HepG2 (cell line): ENCODE data around the gene RUNX3. TPM values are rescaled to one million over a fixed set of nuclear protein-coding genes. Genes with fewer than 3 reads are reported as not detected.

Experiments used
- ATAC-seq: fragments of 200-7000 bp; cut with Tn5 transposase; 3 replicates; pipeline ENCODE4 v1.9.1; 2020; ENCODE audit warnings: mild to moderate bottlenecking, moderate library complexity
- BruUV-seq: library from RNA; stranded (reverse); fragments of 400-500 nt; replicated peaks from 2 replicates; lab custom pipeline; 2021; lab: Mats Ljungman, UMichigan
- CTCF ChIA-PET: fragments of 300-600 bp; formaldehyde crosslinking; extraction: SDS; loops from one replicate; lab custom pipeline; 2021; ENCODE audit warnings: low total read pairs, inconsistent platforms, low intra/inter-chr PET ratio; lab: Yijun Ruan, JAX
- POLR2A ChIA-PET: fragments of 350-600 bp; sonication (Branson Sonifier 250); formaldehyde crosslinking; loops from one replicate; lab custom pipeline; 2020; ENCODE audit warnings: antibody characterized with exemption, inconsistent platforms; lab: Yijun Ruan, JAX
- DNase-seq: peaks from one replicate; pipeline ENCODE4 v3.0.0-alpha.2; 2015; ENCODE audit warnings: low spot score
- FAIRE-seq: peaks from 3 replicates; lab custom pipeline; 2011; peaks lifted over from hg19 to GRCh38; lab: Jason Lieb, UNC
- H2AFZ ChIP-seq: one replicate; pipeline ENCODE4 v1.6.1; 2011; ENCODE audit warnings: low read length, inconsistent platforms
- H3K27ac ChIP-seq: fragments of 300-600 bp; 3 replicates; pipeline ENCODE4 v1.8.0; 2011; ENCODE audit warnings: mixed run types, mild to moderate bottlenecking, mixed read lengths, low read length, inconsistent platforms; ENCODE audit not compliant: insufficient read depth; ENCODE audit errors: extremely low read length
- H3K27me3 ChIP-seq, 2 experiments: fragments of 200-600 bp in 1 of 2; 2 replicates in 1 of 2; 3 replicates in 1 of 2; pipeline versions ENCODE4 v1.6.0 to v1.8.0; 2011; ENCODE audit warnings: low read length in 2 of 2, mild to moderate bottlenecking in 2 of 2, moderate library complexity in 2 of 2, inconsistent platforms in 1 of 2; ENCODE audit not compliant: insufficient read depth in 2 of 2, control insufficient read depth in 1 of 2
- H3K36me3 ChIP-seq, 2 experiments: fragments of 200-600 bp in 1 of 2; replicated peaks in 1 of 2; 2 replicates in 1 of 2; 3 replicates in 1 of 2; pipeline versions ENCODE4 v1.5.1 to v1.8.0; 2011; ENCODE audit warnings: low read length in 2 of 2, inconsistent platforms in 1 of 2; ENCODE audit not compliant: insufficient read depth in 2 of 2, control insufficient read depth in 1 of 2
- H3K4me1 ChIP-seq: 2 replicates; pipeline ENCODE4 v1.5.1; 2012; ENCODE audit warnings: low read length, inconsistent platforms; ENCODE audit not compliant: insufficient read depth
- H3K4me2 ChIP-seq: 2 replicates; pipeline ENCODE4 v1.6.0; 2011; ENCODE audit warnings: low read depth, low read length, inconsistent platforms
- H3K4me3 ChIP-seq, 3 experiments: fragments of 200-600 bp in 1 of 3; sonication (generic), shearing (Covaris generic) in 1 of 3; replicated peaks in 1 of 3; 2 replicates each; pipeline ENCODE4 v1.5.1; 2011 to 2016; ENCODE audit warnings: low read length in 3 of 3, inconsistent platforms in 2 of 3, low read depth in 2 of 3, mild to moderate bottlenecking in 2 of 3, control low read depth in 1 of 3, mixed read lengths in 1 of 3; ENCODE audit not compliant: insufficient read depth in 1 of 3
- H3K79me2 ChIP-seq: one replicate; pipeline ENCODE4 v1.6.1; 2011; ENCODE audit warnings: low read length, inconsistent platforms; ENCODE audit not compliant: insufficient read depth
- H3K9ac ChIP-seq: 2 replicates; pipeline ENCODE4 v1.6.0; 2011; ENCODE audit warnings: mild to moderate bottlenecking, low read depth, low read length, inconsistent platforms; ENCODE audit not compliant: insufficient read depth
- H3K9me3 ChIP-seq: 2 replicates; pipeline ENCODE4 v1.5.1; 2012; ENCODE audit warnings: mild to moderate bottlenecking, low read length
- H4K20me1 ChIP-seq: 2 replicates; pipeline ENCODE4 v1.6.0; 2011; ENCODE audit warnings: inconsistent platforms, mild to moderate bottlenecking, low read length, moderate library complexity; ENCODE audit not compliant: insufficient read depth
- CBX1 ChIP-seq: IDR thresholded peaks from one replicate; pipeline ENCODE4 v1.6.1; 2016; ENCODE audit warnings: antibody characterized with exemption, low read depth
- IRF2 ChIP-seq: IDR thresholded peaks from 2 replicates; pipeline ENCODE4 v1.6.1; 2018; ENCODE audit warnings: missing genetic modification reagents, missing compliant biosample characterization
- MED1 ChIP-seq: sonication (generic); formaldehyde crosslinking; IDR thresholded peaks from 2 replicates; pipeline ENCODE4 v1.4.0; 2020; ENCODE audit warnings: missing genetic modification reagents
- ZNF674 ChIP-seq: sonication (generic); formaldehyde crosslinking; IDR thresholded peaks from 2 replicates; pipeline ENCODE4 v1.5.0; 2020; ENCODE audit warnings: low read depth, mild to moderate bottlenecking, missing genetic modification reagents
- WGBS: methylation state at CpG from one replicate; pipeline ENCODE4 v1.1.6; 2017; ENCODE audit warnings: low lambda C conversion rate; 5-methylcytosine and 5-hydroxymethylcytosine counted together
- in situ Hi-C: cut with HindIII; loops from 2 replicates; pipeline ENCODE4 v1.10.0; 2017; ENCODE audit warnings: low pct_unique_long_range_greater_than_20kb; ENCODE audit not compliant: extremely low pct_ligation_motif_present
- intact Hi-C: fragments of 100-400 bp; cut with micrococcal nuclease; formaldehyde crosslinking; loops from one replicate; pipeline ENCODE4 v1.10.0; 2022; ENCODE audit not compliant: unreplicated experiment
- polyA plus RNA-seq, 8 experiments: library from polyadenylated mRNA; depleted of rRNA in 3 of 8; stranded (reverse) in 7 of 8; unstranded in 1 of 8; fragments of >200 nt; fragmentation: Illumina TruSeq in 4 of 8; extraction: Trizol in 4 of 8; gene quantifications; 2 replicates each; pipeline versions ENCODE4 v1.2.1 to v1.2.3, GENCODE V29; 2011 to 2016; ENCODE audit warnings: low read depth in 4 of 8, missing spikeins in 1 of 8, mixed read lengths in 1 of 8; ENCODE audit not compliant: insufficient read depth in 1 of 8
- total RNA-seq, 5 experiments: library from RNA; depleted of rRNA; stranded (reverse); fragments of >200 nt; fragmentation: Illumina TruSeq; extraction: Trizol; gene quantifications; 2 replicates each; pipeline ENCODE4 v1.2.3, GENCODE V29; 2016; ENCODE audit warnings: low read depth in 1 of 5
- TF ChIP-seq, protein P1 (sequence below): sonication (generic); formaldehyde crosslinking; IDR thresholded peaks from 2 replicates; pipeline ENCODE4 v1.5.0; 2020; ENCODE audit warnings: mild to moderate bottlenecking, missing genetic modification reagents, moderate library complexity
- TF ChIP-seq, protein P2 (sequence below): sonication (generic); formaldehyde crosslinking; IDR thresholded peaks from 2 replicates; pipeline ENCODE4; 2020; ENCODE audit warnings: missing genetic modification reagents, mild to moderate bottlenecking, borderline replicate concordance

RUNX3 gene
- total and polyA plus RNA-seq, 2 of the 13 experiments (the other 11 are each of a cell fraction or from before 2014, with no cell fraction given) = 0.04 to 0.22 TPM

DNA sequence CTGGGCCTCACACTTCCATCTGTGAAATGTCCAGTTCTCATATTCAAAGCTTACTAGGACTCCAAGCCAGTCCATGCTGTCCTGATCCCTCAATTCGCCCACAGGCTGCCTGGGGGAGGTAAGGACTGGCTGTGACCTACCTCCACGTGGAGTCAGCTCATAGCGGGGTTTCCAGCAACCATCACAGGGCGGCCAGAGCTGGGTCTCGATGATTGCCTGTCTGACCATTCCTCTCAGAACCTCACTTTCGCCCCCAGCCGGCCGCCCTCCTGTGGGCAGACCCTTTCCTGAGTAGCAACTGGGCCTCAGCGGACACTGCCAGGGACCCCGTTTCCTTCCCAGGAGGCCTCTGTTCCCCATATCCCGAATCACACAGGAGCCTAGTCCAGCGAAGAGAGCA is 3.4 kb upstream of the RUNX3 start:
- no peak overlapping the region for H3K27ac ChIP-seq
- POLR2A ChIA-PET = no interaction called here
- H3K9me3 ChIP-seq = no peaks in the 10 kb centered on the region
- no peak overlapping the region for H3K9ac ChIP-seq
- in situ Hi-C loops = loop anchor here (5.0 kb wide), 2 partner anchors 104 to 169 kb away; no protein-coding TSS in a partner anchor
- DNase-seq (no peak), ATAC-seq (no peak; the same call in 2 of the 3 replicates)
- H3K4me1 ChIP-seq = peaks cover 13% of the 10 kb centered on the region
- BruUV-seq = no TSS peak
- no peaks in the 10 kb centered on the region for H3K79me2 ChIP-seq
- H3K27me3 ChIP-seq = peaks cover 22 to 67% of the 10 kb centered on the region in 2 experiments
- H4K20me1 ChIP-seq = no peaks in the 10 kb centered on the region
- no peak overlapping the region for H2AFZ ChIP-seq
- TF ChIP-seq ZNF674 (CRISPR knock-in tag) (no peak), IRF2 (CRISPR knock-in tag) (no peak), CBX1 (no peak), MED1 (CRISPR knock-in tag) (no peak)
- TF ChIP-seq, protein P1, sequence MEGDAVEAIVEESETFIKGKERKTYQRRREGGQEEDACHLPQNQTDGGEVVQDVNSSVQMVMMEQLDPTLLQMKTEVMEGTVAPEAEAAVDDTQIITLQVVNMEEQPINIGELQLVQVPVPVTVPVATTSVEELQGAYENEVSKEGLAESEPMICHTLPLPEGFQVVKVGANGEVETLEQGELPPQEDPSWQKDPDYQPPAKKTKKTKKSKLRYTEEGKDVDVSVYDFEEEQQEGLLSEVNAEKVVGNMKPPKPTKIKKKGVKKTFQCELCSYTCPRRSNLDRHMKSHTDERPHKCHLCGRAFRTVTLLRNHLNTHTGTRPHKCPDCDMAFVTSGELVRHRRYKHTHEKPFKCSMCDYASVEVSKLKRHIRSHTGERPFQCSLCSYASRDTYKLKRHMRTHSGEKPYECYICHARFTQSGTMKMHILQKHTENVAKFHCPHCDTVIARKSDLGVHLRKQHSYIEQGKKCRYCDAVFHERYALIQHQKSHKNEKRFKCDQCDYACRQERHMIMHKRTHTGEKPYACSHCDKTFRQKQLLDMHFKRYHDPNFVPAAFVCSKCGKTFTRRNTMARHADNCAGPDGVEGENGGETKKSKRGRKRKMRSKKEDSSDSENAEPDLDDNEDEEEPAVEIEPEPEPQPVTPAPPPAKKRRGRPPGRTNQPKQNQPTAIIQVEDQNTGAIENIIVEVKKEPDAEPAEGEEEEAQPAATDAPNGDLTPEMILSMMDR (CRISPR knock-in tag) = peak; percentile 38
- TF ChIP-seq, protein P2, sequence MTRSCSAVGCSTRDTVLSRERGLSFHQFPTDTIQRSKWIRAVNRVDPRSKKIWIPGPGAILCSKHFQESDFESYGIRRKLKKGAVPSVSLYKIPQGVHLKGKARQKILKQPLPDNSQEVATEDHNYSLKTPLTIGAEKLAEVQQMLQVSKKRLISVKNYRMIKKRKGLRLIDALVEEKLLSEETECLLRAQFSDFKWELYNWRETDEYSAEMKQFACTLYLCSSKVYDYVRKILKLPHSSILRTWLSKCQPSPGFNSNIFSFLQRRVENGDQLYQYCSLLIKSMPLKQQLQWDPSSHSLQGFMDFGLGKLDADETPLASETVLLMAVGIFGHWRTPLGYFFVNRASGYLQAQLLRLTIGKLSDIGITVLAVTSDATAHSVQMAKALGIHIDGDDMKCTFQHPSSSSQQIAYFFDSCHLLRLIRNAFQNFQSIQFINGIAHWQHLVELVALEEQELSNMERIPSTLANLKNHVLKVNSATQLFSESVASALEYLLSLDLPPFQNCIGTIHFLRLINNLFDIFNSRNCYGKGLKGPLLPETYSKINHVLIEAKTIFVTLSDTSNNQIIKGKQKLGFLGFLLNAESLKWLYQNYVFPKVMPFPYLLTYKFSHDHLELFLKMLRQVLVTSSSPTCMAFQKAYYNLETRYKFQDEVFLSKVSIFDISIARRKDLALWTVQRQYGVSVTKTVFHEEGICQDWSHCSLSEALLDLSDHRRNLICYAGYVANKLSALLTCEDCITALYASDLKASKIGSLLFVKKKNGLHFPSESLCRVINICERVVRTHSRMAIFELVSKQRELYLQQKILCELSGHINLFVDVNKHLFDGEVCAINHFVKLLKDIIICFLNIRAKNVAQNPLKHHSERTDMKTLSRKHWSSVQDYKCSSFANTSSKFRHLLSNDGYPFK (CRISPR knock-in tag) = no peak
- TF ChIP-seq, all 625 proteins: peak for 1
- 8% methylated on average over 5 of the region's 12 CpGs for WGBS
- H3K4me2 ChIP-seq = no peak overlapping the region
- no peak for FAIRE-seq
- no peak overlapping the region for H3K4me3 ChIP-seq
- CTCF ChIA-PET = interaction anchor here (2.6 to 3.4 kb wide), 2 partner anchors 104 to 168 kb away, joined by 8 to 18 read pairs; no protein-coding TSS in a partner anchor
- intact Hi-C loops = no loop called here
- H3K36me3 ChIP-seq = no peaks in the 10 kb centered on the region
